LNCaP clone FGC (cell line): ENCODE measurements around the gene TRIM56.
A peak's percentile ranks its signal among the peaks of the same experiment; 100 is the strongest.
"Not testable (repeated sequence)": the region's sequence is repeated elsewhere in the genome, so short reads cannot be mapped to it uniquely, and the experiment has no call there.

ENCODE experiments used
- DNase-seq: peaks from one replicate; pipeline ENCODE4 v3.0.0-alpha.2; 2011; ENCODE audit warnings: low read depth
- H3K4me3 ChIP-seq: 2 replicates; pipeline ENCODE4 v1.5.1; 2011; ENCODE audit warnings: mild to moderate bottlenecking, low read depth, low read length, control low read depth
- CTCF ChIP-seq: IDR thresholded peaks from 2 replicates; pipeline ENCODE4 v1.5.1; 2012; ENCODE audit warnings: mild to moderate bottlenecking; ENCODE audit not compliant: control insufficient read depth, insufficient read depth; ENCODE audit errors: extremely low read depth

TRIM56 gene

GRCh38 chr7:101066141-101066832, 19.0 kb upstream of the TRIM56 start:
- no peak for DNase-seq
- no peak for TF ChIP-seq CTCF
- no peak overlapping the region for H3K4me3 ChIP-seq

GRCh38 chr7:101066833-101067177, 18.5 kb upstream of the TRIM56 start:
- H3K4me3 ChIP-seq = no peak overlapping the region
- DNase-seq = no peak

GRCh38 chr7:101068401-101068800, 16.9 kb upstream of the TRIM56 start:
- DNase-seq = no peak
- TF ChIP-seq CTCF = no peak
- H3K4me3 ChIP-seq = no peak overlapping the region

More at GRCh38 chr7:101066833-101067177, 18.5 kb upstream of the TRIM56 start:
- no peak for TF ChIP-seq CTCF

GRCh38 chr7:101071362-101072104, 13.7 kb upstream of the TRIM56 start:
- not testable (repeated sequence) for DNase-seq, H3K4me3 ChIP-seq

GRCh38 chr7:101075646-101076045, 9.6 kb upstream of the TRIM56 start:
- H3K4me3 ChIP-seq = no peak overlapping the region
- TF ChIP-seq CTCF = no peak

GRCh38 chr7:101076183-101076582, 9.1 kb upstream of the TRIM56 start:
- not testable (repeated sequence) for H3K4me3 ChIP-seq, DNase-seq

More at GRCh38 chr7:101075646-101076045, 9.6 kb upstream of the TRIM56 start:
- no peak for DNase-seq

- no peak for DNase-seq
- no peak overlapping the region for H3K4me3 ChIP-seq
- peak; percentile 98 for TF ChIP-seq CTCF
Measured at GRCh38 chr7:101077303-101078086, 7.8 kb upstream of the TRIM56 start.

GRCh38 chr7:101081432-101081831, 3.8 kb upstream of the TRIM56 start:
- DNase-seq = no peak
- no peak for TF ChIP-seq CTCF
- no peak overlapping the region for H3K4me3 ChIP-seq
